Stimulated activated CD8-positive, alpha-beta memory T cell treated with anti-CD3 and anti-CD28 coated beads, Interleukin-12 subunit alpha, Interleukin-12 subunit beta, amount 100 ng/mL, for 1 hour (primary cell): ENCODE results near the gene RUNX2.

ENCODE experiments used
- DNase-seq: peaks from one replicate; pipeline ENCODE4 v3.0.0-alpha.2; 2020; ENCODE audit warnings: low read depth

RUNX2 gene

GRCh38 chr6:45675634-45676033 is 347.5 kb downstream of the RUNX2 start:
- DNase-seq: no peak

- DNase-seq: no peak
These were observed 348.2 kb downstream of the RUNX2 start for GRCh38 chr6:45676380-45676779.

GRCh38 chr6:45677381-45678284 is 349.5 kb downstream of the RUNX2 start:
- DNase-seq: no peak

- no peak for DNase-seq
These were observed 350.1 kb downstream of the RUNX2 start for GRCh38 chr6:45678285-45678607.

GRCh38 chr6:45679163-45679562 is 351.0 kb downstream of the RUNX2 start:
- no peak for DNase-seq

GRCh38 chr6:45679631-45680030 is 351.5 kb downstream of the RUNX2 start:
- no peak for DNase-seq

- no peak for DNase-seq
These were observed 353.9 kb downstream of the RUNX2 start for GRCh38 chr6:45681860-45682511.

GRCh38 chr6:45684476-45684875 is 356.3 kb downstream of the RUNX2 start:
- no peak for DNase-seq

- no peak for DNase-seq
These were observed 356.9 kb downstream of the RUNX2 start for GRCh38 chr6:45685076-45685475.

GRCh38 chr6:45686841-45687569 is 358.9 kb downstream of the RUNX2 start:
- no peak for DNase-seq

- DNase-seq: no peak
These were observed 359.4 kb downstream of the RUNX2 start for GRCh38 chr6:45687570-45687969.

GRCh38 chr6:45688180-45688579 is 360.1 kb downstream of the RUNX2 start:
- no peak for DNase-seq

- no peak for DNase-seq
These were observed 361.9 kb downstream of the RUNX2 start for GRCh38 chr6:45689926-45690615.

- no peak for DNase-seq
These were observed 362.7 kb downstream of the RUNX2 start for GRCh38 chr6:45690846-45691245.

GRCh38 chr6:45691426-45691825 is 363.3 kb downstream of the RUNX2 start:
- no peak for DNase-seq

GRCh38 chr6:45692021-45692420 is 363.9 kb downstream of the RUNX2 start:
- no peak for DNase-seq

GRCh38 chr6:45696738-45697137 is 368.6 kb downstream of the RUNX2 start:
- no peak for DNase-seq

- DNase-seq: no peak
These were observed 369.5 kb downstream of the RUNX2 start for GRCh38 chr6:45697605-45698004.

- DNase-seq: no peak
These were observed 369.9 kb downstream of the RUNX2 start for GRCh38 chr6:45698046-45698445.

- DNase-seq: no peak
These were observed 371.5 kb downstream of the RUNX2 start for GRCh38 chr6:45699663-45700062.

- DNase-seq: no peak
These were observed 375.0 kb downstream of the RUNX2 start for GRCh38 chr6:45702849-45703739.
